GM12872 (cell line): Measurements from ENCODE around the gene PERM1.

Source experiments
- TF ChIP-seq, protein P1 (sequence below): IDR thresholded peaks from 3 replicates; pipeline ENCODE4 v1.5.1; 2011; ENCODE audit warnings: low read depth, mild to moderate bottlenecking, low read length, moderate library complexity; ENCODE audit not compliant: insufficient read depth

Gene PERM1

DNA sequence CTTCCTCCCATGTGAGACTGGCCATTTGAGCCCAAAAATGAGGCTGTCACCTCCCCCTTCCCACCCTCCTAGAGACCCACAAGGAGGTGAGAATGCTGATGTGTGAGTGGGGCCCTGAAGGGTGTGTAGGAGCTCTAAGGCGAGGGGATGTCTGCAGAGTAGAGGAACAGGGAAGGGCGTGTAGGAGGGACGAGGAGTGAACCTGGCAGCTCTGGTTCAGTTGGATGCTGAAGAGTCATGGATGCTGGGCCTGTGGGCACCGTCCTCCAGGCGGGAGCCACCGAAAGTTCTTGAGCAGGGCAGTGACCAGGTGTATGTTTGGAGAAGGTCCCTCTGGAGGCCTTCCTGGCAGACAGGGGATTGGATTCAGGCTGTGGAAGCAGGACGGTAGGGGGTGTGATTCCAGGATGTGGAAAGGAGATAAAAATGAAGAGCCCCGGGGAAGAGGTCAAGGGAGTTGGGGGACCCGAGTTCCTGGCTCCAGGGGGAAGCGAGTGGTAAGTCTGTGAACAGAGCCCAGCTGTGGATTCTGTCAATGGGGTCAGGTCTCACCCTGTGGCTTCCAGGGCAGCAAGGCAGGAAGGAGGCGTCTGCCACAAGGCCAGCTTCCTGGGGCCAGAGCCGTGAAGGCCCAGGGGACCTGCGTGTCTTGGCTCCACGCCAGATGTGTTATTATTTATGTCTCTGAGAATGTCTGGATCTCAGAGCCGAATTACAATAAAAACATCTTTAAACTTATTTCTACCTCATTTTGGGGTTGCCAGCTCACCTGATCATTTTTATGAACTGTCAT is 50.3 kb downstream of the PERM1 start:
- TF ChIP-seq, protein P1, sequence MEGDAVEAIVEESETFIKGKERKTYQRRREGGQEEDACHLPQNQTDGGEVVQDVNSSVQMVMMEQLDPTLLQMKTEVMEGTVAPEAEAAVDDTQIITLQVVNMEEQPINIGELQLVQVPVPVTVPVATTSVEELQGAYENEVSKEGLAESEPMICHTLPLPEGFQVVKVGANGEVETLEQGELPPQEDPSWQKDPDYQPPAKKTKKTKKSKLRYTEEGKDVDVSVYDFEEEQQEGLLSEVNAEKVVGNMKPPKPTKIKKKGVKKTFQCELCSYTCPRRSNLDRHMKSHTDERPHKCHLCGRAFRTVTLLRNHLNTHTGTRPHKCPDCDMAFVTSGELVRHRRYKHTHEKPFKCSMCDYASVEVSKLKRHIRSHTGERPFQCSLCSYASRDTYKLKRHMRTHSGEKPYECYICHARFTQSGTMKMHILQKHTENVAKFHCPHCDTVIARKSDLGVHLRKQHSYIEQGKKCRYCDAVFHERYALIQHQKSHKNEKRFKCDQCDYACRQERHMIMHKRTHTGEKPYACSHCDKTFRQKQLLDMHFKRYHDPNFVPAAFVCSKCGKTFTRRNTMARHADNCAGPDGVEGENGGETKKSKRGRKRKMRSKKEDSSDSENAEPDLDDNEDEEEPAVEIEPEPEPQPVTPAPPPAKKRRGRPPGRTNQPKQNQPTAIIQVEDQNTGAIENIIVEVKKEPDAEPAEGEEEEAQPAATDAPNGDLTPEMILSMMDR: no peak

DNA sequence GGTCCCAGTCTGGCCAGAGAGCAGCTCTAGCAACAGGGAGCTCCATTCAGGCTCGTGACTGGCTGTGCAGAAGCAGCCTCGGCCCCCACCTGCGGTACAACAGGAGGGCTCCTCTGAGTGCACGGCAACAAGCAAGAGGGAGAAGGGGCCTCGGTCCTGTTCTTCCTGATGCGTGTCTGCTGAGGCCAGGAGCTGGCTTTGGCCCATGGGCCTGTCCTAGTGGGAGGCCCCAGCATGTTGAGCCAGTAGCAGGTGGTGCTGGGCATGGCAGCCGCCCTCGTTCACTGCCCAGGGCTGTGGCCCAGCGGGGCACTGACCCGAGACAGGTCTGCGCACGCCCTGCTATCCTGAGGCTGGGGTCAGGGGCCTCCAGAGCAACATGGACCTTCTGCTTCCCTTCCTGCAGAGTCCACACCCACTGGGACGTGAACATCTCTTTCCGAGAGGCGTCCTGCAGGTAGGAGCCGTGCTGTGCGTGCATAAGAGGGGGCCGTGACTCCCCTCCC is 51.2 kb downstream of the PERM1 start:
- TF ChIP-seq, protein P1: no peak

DNA sequence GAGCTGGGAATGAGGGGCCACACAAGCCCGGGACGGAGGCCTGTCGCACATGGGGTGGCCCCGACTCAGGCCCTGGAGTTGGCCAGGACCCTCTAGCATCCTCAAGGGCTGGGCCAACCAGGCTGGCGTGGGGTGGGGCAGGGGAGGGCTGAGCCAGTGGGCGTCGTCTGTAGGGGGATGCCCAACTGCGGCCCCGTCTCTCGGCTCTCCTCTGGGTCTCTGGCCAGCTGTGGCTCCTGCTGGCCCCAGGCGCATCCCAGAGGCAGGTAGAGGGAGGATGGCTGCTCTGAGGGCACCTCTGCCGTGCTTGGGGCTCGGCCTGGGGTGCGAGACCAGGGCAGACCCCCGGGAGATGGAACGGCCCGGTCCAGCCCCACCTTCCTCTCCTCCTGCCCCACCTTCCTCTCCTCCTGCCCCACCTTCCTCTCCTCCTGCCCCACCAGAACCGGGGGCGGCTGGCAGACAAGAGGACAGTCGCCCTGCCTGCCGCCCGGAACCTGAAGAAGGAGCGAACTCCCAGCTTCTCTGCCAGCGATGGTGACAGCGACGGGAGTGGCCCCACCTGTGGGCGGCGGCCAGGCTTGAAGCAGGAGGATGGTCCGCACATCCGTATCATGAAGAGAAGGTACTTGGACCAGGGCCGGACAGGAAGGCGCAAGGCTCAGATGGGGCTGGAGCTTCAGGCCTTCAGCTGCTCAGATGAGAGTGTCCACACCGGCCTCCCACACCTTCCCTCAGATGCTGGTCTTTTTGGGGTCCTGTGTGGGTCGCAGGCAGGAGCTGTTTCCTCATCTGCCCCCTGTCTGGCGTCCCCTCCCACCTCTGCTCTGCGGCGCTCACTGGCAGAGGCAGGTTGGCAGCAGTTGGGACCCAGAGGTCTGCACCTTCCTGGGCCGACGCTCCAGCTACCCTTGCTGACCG is 51.9 kb downstream of the PERM1 start:
- TF ChIP-seq, protein P1: no peak

DNA sequence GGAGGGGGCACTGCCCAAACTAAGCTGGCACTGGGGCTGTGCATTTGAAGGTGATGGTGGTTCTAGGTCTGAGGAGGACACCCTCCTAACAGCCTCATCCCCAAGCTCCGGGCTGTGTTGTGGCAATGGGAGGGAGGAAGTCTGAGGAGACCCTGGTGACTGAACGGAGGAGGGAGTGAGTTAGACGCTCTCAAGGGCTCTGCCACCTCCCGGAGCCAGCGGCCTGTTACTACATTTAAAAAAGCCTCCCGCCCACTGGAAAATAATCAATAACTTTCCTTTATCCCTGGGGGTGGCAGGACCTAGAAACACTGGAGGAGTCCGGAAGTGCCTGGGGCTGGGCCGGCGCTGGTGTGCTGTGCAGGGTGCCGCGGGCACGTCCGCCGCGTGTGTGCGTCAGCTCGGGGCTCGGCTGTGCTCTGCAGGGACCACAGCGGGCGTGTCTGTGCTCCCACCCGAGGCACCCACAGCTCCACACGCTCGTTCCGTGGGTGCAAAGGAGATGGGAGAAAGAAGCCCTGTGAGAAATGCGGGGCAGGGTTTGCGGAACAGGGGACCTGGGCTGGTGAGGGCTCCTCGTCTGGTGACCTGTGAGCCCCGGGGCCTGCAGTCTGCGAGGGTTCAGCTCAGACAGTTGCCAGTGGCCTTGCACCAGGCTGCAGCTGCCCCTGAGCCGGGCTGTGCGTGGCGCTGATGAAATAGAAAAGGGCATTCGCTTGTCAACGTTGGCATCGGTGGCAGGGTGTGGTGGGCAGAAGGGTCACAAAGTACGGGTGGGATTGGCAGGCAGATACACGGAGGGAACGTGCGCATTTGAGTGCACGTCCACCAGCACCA is 52.9 kb downstream of the PERM1 start:
- TF ChIP-seq, protein P1: no peak

DNA sequence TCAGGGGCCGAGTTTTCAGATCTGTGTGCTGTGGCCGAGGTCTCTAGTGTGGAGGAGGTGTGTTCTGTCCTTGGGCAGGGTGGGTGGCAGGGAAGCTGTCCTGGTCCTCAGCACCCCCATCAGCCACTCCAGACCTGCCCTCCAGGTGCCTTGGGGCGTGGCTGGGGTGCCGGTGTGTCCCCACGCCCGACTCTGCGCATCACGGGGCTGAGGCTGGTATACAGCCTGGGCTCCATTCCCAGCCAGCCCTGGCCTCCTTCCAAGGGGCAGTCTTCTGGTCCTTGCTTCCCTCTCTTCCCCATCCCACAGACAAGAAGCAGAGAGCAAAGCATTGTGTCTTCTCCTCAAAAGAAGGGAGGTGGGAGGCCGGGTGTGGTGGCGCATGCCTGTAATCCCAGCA is 54.1 kb downstream of the PERM1 start:
- TF ChIP-seq, protein P1: no peak

DNA sequence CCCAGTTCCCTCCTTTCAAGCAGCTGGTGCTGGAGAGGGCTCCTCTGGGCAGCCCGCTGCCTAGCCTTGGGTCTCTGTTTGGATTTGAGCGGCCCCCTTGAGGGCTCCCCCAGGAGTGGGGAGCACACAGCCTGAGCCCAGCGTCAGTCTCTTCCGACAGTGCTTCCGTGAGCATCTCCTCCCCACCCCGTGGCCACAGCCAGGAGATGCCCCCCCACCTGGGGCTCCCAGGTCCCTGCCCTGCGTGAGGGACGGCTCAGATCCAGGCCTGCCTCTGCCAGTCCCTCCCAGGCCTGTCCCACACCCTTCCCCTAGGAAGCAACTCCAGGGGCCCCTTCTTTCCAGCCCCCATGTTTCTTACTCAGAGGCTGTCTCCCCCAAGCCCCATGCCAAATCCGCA is 54.7 kb downstream of the PERM1 start:
- TF ChIP-seq, protein P1: no peak
